GM12873 (cell line): Measurements from ENCODE around the gene SLC22A3.

ENCODE experiments used
- TF ChIP-seq, protein P1 (sequence below): IDR thresholded peaks from 2 replicates; pipeline ENCODE4 v1.5.1; 2012; ENCODE audit warnings: low read depth, mild to moderate bottlenecking, moderate library complexity, low read length, control low read depth; ENCODE audit not compliant: insufficient read depth; ENCODE audit errors: missing control alignments

SLC22A3 gene

DNA sequence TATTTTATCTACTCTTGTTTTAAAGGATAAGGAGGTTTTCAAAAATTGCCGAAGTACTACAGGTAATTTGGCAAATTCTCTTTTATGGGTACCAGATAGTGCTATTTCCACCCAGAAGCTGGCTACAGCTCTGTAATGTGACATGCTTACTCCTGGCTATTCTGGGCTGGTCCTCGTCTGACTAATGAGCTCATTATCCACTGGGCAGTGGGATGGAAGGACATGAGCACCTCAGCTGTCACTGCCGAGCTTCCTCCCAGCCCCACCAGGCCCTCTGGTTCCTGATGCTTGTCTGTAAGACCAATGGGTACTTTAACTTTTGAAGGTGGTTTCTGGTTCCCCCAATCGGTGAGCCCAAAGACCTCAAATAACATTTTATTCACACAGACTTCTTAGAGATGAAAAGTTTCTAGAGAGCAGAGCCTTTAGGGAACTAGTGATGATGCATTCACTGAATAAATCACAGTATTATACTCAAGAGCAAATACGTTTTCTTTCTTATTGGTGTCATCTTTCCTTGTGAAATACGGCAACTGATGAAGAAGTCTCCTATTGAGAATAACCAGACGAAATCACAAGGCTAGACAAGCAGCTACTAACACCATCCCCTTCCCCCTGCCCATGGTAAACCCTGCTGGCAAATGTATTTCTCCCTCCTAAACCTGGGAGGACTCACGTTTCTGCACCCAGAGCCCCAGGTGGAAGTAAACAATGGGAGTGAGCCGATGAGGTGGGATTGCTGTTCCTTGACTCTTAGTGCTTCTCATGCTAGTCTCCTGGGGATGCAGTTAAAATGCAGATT is 80.8 kb downstream of the SLC22A3 start:
- TF ChIP-seq, protein P1, sequence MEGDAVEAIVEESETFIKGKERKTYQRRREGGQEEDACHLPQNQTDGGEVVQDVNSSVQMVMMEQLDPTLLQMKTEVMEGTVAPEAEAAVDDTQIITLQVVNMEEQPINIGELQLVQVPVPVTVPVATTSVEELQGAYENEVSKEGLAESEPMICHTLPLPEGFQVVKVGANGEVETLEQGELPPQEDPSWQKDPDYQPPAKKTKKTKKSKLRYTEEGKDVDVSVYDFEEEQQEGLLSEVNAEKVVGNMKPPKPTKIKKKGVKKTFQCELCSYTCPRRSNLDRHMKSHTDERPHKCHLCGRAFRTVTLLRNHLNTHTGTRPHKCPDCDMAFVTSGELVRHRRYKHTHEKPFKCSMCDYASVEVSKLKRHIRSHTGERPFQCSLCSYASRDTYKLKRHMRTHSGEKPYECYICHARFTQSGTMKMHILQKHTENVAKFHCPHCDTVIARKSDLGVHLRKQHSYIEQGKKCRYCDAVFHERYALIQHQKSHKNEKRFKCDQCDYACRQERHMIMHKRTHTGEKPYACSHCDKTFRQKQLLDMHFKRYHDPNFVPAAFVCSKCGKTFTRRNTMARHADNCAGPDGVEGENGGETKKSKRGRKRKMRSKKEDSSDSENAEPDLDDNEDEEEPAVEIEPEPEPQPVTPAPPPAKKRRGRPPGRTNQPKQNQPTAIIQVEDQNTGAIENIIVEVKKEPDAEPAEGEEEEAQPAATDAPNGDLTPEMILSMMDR = no peak

DNA sequence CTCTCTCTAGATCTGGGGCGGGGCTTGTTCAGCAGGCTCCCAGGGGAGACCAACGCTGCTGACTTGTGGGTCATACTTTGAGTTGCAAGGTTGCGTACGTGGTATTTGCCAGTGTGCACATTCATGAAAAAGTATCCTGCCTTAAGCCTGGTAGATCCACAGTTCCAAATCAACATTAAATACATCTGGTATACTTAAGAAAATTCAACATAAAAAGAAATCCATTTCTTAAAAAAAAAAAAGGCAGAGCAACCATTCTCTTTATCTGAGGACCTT is 81.4 kb downstream of the SLC22A3 start:
- TF ChIP-seq, protein P1 = no peak

DNA sequence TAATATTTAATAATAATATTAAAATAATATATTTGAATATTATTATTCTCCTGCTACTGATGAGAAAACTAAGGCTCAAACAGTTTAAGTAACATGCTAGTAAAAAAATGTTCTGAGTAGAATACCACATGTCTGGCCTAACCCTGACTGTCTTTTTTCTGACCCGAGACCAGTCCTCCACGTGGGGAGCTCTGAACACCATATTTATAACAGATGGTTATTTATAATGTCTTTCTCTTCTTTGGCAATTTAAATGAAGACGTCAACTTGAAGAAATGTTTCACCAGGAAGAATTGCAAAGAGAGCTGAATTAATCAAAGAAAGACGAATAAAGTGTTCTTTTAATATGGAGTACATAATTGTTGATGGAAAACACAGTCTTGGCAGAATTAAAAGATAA is 82.0 kb downstream of the SLC22A3 start:
- TF ChIP-seq, protein P1 = no peak

DNA sequence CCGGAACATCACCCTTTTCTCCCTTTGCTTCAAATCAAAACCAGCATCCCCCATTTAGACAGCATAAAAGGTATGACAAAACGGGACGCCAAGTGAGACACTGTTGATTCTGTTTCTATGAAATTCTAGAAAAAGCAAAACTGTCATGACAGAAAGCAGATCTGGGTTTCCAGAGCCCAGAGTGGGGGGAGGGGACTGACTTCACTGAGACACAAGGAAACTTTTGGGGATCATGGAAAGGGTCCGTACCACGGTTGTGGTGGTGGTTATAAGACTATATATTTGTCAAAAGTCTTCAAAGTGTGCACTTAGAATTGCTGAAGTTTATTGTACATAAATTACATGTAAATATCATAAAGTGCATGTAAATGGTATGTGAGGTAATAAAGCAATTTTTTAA is 82.6 kb downstream of the SLC22A3 start:
- TF ChIP-seq, protein P1 = no peak

DNA sequence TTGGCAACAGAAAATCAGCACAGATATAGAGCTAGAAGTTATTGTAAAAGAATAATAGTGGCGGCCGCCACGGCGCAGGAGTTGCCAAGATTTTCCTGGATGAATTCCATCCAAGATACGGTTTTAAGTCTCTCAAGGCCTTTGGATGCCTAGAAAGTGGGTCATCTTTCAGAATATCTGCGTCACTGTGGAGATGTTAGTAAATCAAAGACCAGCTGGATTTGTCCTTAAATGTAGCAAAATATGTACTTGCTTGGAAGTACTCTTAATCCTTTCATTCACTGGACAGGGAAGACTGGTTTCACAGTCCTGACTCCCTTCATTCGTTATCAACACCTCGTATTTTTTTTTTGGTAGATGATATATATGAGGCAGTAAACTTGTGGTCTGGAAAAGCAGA is 83.0 kb downstream of the SLC22A3 start:
- TF ChIP-seq, protein P1 = no peak

DNA sequence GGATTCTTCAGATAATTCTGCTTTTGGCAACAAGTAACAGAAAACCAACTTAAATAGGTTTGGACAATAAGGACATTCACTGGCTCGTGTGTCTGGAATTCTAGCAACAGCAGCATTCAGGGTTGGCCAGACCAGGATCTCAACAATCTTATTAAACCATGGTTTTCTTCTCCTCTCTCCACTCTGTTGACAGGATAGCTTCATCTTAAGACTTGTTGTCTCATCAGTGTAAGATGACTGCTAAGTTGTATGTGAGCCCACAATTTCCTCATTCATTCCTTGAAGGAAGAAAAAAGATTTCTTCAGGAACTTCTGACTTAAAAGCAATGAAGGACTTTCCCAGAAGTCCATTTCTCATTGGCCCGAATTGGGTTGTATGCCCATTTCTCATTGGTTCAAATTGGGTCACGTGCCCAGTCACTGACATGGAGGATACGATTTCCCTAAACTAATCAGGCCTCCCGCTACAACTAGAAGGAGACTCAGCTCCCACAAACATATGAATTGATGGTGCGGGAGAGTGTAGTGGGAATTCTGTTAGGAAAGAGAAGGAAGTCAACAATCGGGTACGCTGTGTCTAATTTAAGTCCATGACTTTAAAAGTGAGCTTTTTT is 83.7 kb downstream of the SLC22A3 start:
- TF ChIP-seq, protein P1 = no peak

DNA sequence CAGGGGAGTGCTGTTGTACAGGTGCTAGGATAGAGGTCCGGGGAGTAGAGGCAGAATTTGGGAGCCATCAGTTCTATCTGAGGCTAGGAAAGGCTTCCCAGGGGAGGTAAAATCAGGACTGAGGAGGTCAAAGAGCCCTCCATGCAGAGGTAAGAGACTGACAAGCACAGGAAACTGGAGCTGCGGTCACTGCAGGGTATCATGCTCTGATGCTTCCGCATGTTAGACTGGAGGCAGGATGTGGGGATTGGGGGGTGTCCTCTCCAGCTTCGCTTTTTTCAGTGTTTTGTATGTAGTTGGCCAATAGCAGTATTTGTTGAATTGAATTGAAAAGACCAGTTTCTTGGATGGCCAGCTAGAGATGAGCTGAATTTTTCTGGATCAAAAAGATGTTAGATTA is 87.8 kb downstream of the SLC22A3 start:
- TF ChIP-seq, protein P1 = no peak
